GM20431 (cell line): ENCODE measurements around the gene TECPR1.

Source experiments
- in situ Hi-C: fragments of 300-500 bp; cut with MseI, MboI; formaldehyde crosslinking; loops from one replicate; pipeline ENCODE4 v1.15.0; 2020; ENCODE audit warnings: low sequenced_read_pairs; ENCODE audit not compliant: unreplicated experiment

TECPR1 gene

GRCh38 chr7:98251231-98251600 lies 816 bp downstream of the TECPR1 start:
- in situ Hi-C loops: no loop called here

GRCh38 chr7:98250789-98251188 lies 1.2 kb downstream of the TECPR1 start:
- in situ Hi-C loops: no loop called here

- in situ Hi-C loops: no loop called here
Measured at GRCh38 chr7:98249106-98249505, 2.9 kb downstream of the TECPR1 start.

- in situ Hi-C loops: no loop called here
Measured at GRCh38 chr7:98248156-98248555, 3.9 kb downstream of the TECPR1 start.

- in situ Hi-C loops: no loop called here
Measured at GRCh38 chr7:98244871-98245270, 7.2 kb downstream of the TECPR1 start.

- in situ Hi-C loops: no loop called here
Measured at GRCh38 chr7:98242934-98243333, 9.1 kb downstream of the TECPR1 start.

GRCh38 chr7:98242342-98242741 lies 9.7 kb downstream of the TECPR1 start:
- in situ Hi-C loops: no loop called here

- in situ Hi-C loops: no loop called here
Measured at GRCh38 chr7:98241674-98242241, 10.3 kb downstream of the TECPR1 start.

GRCh38 chr7:98240961-98241673 lies 10.9 kb downstream of the TECPR1 start:
- in situ Hi-C loops: no loop called here

GRCh38 chr7:98238976-98239375 lies 13.1 kb downstream of the TECPR1 start:
- in situ Hi-C loops: no loop called here

- in situ Hi-C loops: no loop called here
Measured at GRCh38 chr7:98238076-98238475, 14.0 kb downstream of the TECPR1 start.

GRCh38 chr7:98236355-98237185 lies 15.5 kb downstream of the TECPR1 start:
- in situ Hi-C loops: no loop called here

GRCh38 chr7:98235901-98236300 lies 16.1 kb downstream of the TECPR1 start:
- in situ Hi-C loops: no loop called here

- in situ Hi-C loops: no loop called here
Measured at GRCh38 chr7:98234429-98235147, 17.4 kb downstream of the TECPR1 start.

- in situ Hi-C loops: no loop called here
Measured at GRCh38 chr7:98233219-98234070, 18.6 kb downstream of the TECPR1 start.

GRCh38 chr7:98232799-98233198 lies 19.2 kb downstream of the TECPR1 start:
- in situ Hi-C loops: no loop called here

GRCh38 chr7:98232263-98232585 lies 19.8 kb downstream of the TECPR1 start:
- in situ Hi-C loops: no loop called here

GRCh38 chr7:98231493-98232262 lies 20.4 kb downstream of the TECPR1 start:
- in situ Hi-C loops: no loop called here
